ENCODE data around the gene WDPCP.
"Not testable (repeated sequence)": the region's sequence is repeated elsewhere in the genome, so short reads cannot be mapped to it uniquely, and the experiment has no call there.

The WDPCP gene

GRCh38 chr2:63539416-63540162 is 48.7 kb downstream of the WDPCP start:
- no peak for DNase-seq

GRCh38 chr2:63538390-63538789 is 49.9 kb downstream of the WDPCP start:
- DNase-seq, result no peak

- DNase-seq, result no peak
Measured at GRCh38 chr2:63537306-63537705, 51.0 kb downstream of the WDPCP start.

GRCh38 chr2:63530704-63531279 is 57.5 kb downstream of the WDPCP start:
- no peak for DNase-seq

- no peak for DNase-seq
Measured at GRCh38 chr2:63525905-63526304, 62.4 kb downstream of the WDPCP start.

GRCh38 chr2:63522950-63523349 is 65.3 kb downstream of the WDPCP start:
- no peak for DNase-seq

GRCh38 chr2:63520793-63521192 is 67.5 kb downstream of the WDPCP start:
- no peak for DNase-seq

GRCh38 chr2:63514781-63515180 is 73.5 kb downstream of the WDPCP start:
- DNase-seq, result no peak

GRCh38 chr2:63514237-63514716 is 74.0 kb downstream of the WDPCP start:
- no peak for DNase-seq

- no peak for DNase-seq
Measured at GRCh38 chr2:63506320-63506719, 82.0 kb downstream of the WDPCP start.

- DNase-seq, result no peak
Measured at GRCh38 chr2:63503818-63504217, 84.5 kb downstream of the WDPCP start.

GRCh38 chr2:63500398-63500797 is 87.9 kb downstream of the WDPCP start:
- DNase-seq, result no peak

- DNase-seq, result no peak
Measured at GRCh38 chr2:63497576-63497975, 90.7 kb downstream of the WDPCP start.

GRCh38 chr2:63494968-63495367 is 93.3 kb downstream of the WDPCP start:
- DNase-seq, result no peak

- no peak for DNase-seq
Measured at GRCh38 chr2:63494100-63494499, 94.2 kb downstream of the WDPCP start.

- no peak for DNase-seq
Measured at GRCh38 chr2:63488118-63488713, 100.1 kb downstream of the WDPCP start.

GRCh38 chr2:63486861-63487290 is 101.4 kb downstream of the WDPCP start:
- peak; percentile 1 for DNase-seq

- DNase-seq, result no peak
Measured at GRCh38 chr2:63484901-63485300, 103.4 kb downstream of the WDPCP start.

- DNase-seq, result no peak
Measured at GRCh38 chr2:63484481-63484880, 103.8 kb downstream of the WDPCP start.

GRCh38 chr2:63477686-63478085 is 110.6 kb downstream of the WDPCP start:
- DNase-seq, result no peak

- not testable (repeated sequence) for DNase-seq
Measured at GRCh38 chr2:63469313-63469712, 119.0 kb downstream of the WDPCP start.

GRCh38 chr2:63465633-63466032 is 122.6 kb downstream of the WDPCP start:
- no peak for DNase-seq

GRCh38 chr2:63463142-63463541 is 125.1 kb downstream of the WDPCP start:
- DNase-seq, result no peak

GRCh38 chr2:63446658-63447057 is 141.6 kb downstream of the WDPCP start:
- DNase-seq, result no peak
